GM23248 (cell line): ENCODE measurements around the gene PCDH11Y.
"Not testable (repeated sequence)": the region's sequence is repeated elsewhere in the genome, so short reads cannot be mapped to it uniquely, and the experiment has no call there.

Experiments used
- EZH2 ChIP-seq: fragments of 200-600 bp; sonication (generic); IDR thresholded peaks from 2 replicates; pipeline ENCODE4 v1.6.1; 2018; ENCODE audit warnings: antibody characterized with exemption, mild to moderate bottlenecking; ENCODE audit not compliant: insufficient read depth, poor library complexity, severe bottlenecking
- EZH2phosphoT487 ChIP-seq: fragments of 200-600 bp; sonication (generic); IDR thresholded peaks from 2 replicates; pipeline ENCODE4 v1.6.1; 2018; ENCODE audit warnings: antibody characterized with exemption, moderate library complexity, mild to moderate bottlenecking, low read depth; ENCODE audit not compliant: insufficient read depth

GRCh38 chrY:4994892-4995291, 5.2 kb upstream of the PCDH11Y start:
- TF ChIP-seq EZH2phosphoT487, EZH2: not testable (repeated sequence)
